HG02870 (cell line): ENCODE results near the gene MZB1.
"Not testable (repeated sequence)": the region's sequence is repeated elsewhere in the genome, so short reads cannot be mapped to it uniquely, and the experiment has no call there.

Source experiments
- ATAC-seq: cut with Tn5 transposase; IDR thresholded peaks from one replicate; pipeline ENCODE4 v1.9.1; 2021; ENCODE audit warnings: mild to moderate bottlenecking, moderate library complexity; ENCODE audit not compliant: unreplicated experiment

MZB1 gene

GRCh38 chr5:139378101-139378825 is 11.4 kb downstream of the MZB1 start:
- ATAC-seq: no peak

GRCh38 chr5:139377226-139377625 is 12.5 kb downstream of the MZB1 start:
- no peak for ATAC-seq

- ATAC-seq: no peak
Measured at GRCh38 chr5:139376364-139376763, 13.3 kb downstream of the MZB1 start.

DNA sequence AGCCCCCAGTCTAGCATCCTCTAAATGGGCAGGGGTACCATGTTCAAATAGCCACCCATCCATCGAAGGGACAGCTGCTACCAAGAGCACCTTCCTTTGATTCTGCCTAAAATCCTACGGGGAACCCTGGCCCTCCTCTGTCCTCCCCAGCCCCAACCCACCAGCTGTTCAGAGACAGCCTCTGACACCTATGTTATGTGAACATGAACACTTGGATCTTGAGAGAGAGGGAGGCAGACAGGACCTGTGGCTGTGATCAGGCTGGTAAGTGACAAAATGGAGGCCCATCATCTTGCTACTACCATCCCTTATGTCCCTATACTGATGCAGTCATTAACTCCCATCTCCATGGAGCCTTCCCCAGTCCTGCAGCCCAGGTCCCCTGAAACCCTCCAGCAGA is 14.8 kb downstream of the MZB1 start:
- no peak for ATAC-seq

DNA sequence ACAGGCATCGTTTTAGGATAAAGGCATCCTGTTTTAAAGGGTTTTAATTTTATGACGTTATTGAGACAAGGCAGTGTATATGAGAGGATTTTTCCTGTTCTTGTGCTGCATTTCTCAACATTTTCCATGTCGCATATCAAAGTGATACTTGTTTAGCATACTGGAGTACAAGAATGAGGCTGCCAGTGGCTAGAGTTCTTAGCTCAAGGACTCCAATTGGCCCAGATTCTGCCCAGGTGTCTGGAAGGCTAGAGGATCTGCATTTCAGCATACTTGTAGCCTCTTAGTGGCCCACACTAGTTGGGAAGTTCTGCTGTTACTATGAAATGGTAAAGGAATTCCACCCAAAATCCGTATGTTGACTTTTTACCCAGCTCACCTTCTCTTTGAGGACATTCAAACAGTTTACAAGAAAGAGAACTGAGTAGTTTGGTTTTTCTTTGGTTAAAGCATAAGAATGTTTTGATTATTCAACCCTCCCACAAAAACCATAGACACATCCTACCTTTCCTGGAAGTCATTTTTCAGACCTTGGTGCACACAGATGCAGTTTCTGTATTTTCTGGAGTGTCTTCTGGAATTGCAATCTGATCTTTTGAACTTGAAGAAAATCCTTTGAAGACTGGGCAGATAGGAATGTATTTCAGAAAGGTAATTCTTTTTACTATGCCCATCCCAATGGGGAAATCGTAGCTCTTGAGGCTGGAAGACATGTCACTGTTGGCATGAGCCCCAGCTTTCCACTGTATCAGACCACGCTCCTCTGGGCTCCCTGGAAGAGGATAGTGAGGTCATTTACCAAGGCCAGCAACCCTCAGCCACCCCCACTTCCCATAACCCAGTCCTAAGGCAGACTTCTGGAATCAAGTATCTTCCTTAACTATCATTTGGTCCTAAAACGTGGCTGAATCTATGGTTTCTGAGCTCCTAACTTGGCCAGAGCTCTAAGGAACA is 18.0 kb downstream of the MZB1 start:
- ATAC-seq: no peak

DNA sequence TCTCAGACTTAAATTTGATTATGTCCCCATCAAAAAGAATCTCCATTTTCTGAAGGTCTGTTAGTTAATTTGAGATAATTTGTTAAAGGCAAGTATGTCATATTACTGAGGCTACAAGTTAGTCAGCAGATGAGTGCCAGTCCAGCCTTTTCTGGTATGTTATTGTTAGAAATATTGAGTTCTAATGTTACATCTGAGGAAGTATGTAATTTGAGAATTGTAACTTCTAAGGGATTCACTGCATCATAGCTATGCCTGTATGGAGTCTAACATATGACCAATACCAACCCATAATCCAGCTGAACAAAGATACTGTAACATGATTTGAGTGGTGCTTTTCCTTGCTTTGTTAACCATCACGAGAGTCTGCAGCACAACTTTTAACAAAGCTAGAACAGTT is 20.5 kb downstream of the MZB1 start:
- no peak for ATAC-seq

DNA sequence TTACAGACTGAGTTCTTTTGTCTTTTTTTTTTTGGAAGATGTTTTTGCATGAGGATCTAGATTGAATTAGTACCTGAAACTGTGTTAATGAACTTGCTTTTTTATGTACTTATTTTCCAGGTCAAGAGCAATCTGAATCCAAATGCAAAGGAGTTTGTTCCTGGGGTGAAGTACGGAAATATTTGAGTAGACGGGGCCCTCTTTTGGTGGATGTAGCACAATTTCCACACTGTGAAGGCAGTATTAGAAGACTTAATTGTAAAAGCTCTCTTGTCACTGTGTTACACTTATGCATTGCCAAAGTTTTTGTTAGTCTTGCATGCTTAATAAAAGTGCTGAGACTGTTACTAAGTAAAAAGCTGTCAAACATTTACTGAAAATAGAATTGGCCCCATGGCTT is 21.1 kb downstream of the MZB1 start:
- no peak for ATAC-seq

DNA sequence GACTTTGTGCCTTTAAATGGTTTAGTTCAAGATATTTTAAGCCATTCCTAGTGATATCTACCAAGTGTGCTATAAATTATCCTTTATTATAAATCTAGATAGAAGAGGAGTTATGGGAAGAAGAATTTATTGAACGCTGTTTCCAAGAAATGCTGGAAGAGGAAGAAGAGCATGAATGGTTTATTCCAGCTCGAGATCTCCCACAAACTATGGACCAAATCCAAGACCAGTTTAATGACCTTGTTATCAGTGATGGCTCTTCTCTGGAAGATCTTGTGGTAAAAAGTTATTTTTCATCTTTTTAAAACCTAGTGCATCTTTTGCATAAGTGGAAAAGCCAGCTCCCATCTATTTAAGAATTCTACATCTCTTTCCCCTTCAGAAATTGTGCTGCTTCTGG is 25.2 kb downstream of the MZB1 start:
- ATAC-seq: no peak

DNA sequence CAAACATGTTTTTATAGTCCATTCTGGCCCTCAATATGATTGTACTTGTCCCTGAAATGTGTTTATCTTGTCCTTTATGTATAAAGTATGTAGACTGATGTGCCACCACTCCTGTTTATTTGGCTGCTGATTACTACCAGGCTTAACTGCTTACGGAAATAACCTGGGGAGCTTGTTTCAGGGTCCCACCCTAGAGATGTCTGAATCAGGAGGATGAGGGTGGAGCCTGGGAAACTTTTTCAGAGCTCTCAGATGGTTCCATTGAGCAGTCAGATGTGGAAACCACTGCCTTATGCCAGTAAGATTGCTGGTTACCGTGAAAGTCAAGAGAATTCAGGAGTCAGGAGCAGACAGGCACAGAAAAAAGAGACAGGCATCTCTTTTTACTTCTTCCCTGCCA is 25.8 kb downstream of the MZB1 start:
- ATAC-seq: no peak

DNA sequence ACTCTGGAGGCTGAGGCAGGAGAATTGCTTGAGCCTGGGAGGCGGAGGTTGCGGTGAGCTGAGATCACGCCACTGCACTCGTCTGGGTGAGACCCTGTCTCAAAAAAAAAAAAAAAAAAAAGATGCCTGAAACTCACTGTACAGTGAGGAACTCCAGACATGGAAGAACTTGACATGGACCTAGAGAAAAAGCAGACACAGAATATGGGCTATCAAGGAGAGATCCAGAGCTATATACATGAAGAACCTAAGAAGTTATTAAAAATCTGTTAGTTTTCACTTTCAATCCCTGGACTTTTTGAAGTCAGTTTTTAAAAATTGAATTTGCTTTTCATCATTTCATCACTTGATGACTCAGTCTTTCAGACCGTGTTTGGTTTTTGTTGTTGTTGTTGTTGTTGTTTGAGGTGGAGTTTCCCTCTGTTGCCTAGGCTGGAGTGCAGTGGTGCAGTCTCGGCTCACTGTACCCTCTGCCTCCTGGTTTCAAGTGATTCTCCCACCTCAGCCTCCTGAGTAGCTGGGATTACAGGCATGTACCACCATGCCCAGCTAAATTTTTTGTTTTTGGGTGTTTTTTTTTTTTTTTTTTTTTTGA is 27.8 kb downstream of the MZB1 start:
- ATAC-seq: no peak

GRCh38 chr5:139360384-139360783 is 29.3 kb downstream of the MZB1 start:
- no peak for ATAC-seq

GRCh38 chr5:139358064-139358463 is 31.6 kb downstream of the MZB1 start:
- no peak for ATAC-seq

GRCh38 chr5:139355900-139356299 is 33.8 kb downstream of the MZB1 start:
- not testable (repeated sequence) for ATAC-seq

DNA sequence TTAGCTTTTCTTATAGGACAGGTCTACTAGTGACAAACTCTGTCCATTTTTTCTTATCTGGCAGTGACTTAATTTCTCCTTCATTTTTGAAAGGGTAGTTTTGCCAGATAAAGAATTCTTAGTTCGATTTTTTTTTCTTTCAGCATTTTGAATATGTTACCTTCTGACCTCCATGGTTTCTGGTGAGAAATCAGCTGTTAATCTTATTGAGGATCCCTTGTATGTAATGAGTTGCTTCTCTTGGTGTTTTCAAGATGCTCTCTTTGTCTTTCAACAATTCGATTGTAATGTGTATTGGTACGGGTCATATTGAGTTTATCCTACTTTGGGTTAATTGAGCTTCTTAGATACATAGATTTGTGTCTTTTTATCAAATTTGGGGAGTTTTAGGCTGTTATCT is 35.5 kb downstream of the MZB1 start:
- ATAC-seq: no peak

GRCh38 chr5:139347863-139348262 is 41.9 kb downstream of the MZB1 start:
- ATAC-seq: not testable (repeated sequence)

DNA sequence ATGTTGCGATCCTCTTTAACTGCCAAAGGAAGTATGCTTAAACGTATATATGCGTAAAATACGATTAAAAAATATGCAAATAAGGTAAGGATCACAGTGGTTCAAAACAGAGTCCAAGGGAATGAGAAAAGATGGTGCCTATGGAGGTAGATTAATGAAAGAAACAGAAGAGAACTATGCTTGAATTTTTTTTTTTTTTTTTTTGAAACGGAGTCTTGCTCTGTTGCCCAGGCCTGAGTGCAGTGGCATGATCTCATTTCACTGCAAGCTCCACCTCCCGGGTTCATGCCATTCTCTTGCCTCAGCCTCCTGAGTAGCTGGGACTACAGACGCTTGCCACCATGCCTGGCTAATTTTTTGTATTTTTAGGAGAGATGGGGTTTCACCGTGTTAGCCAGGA is 44.3 kb downstream of the MZB1 start:
- ATAC-seq: not testable (repeated sequence)

DNA sequence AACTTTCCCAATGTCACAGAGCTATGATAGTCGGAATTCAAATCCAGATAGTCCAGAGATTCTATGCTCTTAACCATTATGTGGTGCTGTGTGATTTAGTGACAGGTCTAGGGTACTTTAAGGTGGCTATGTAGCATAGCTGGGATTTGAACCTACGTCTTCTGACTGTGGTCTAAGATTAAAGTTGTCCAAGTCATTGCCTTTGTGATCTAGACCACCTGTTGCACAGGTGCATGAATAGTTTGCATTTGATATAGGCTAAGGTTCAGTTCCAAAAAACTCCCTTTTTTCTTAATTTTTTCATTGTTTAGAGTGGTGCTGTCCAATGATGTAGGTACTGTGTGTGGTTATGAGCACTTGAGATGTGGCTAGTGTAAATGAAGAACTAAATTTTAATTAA is 45.5 kb downstream of the MZB1 start:
- ATAC-seq: no peak

- no peak for ATAC-seq
Measured at GRCh38 chr5:139343476-139343875, 46.2 kb downstream of the MZB1 start.

DNA sequence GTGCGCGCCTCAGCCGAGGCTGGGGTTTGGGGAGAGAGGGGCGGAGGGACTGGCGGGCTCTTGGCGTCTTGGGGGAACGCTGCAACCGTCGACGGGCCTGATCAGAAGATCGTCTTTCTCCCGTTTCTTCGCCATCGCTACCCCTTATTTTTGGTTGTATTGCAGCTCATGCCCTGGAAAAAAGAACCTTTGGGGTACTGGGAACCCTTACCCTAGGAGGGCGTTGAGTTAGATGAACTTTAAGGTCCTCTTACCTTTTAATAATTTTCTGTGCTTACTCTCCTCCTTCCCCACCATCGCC is 47.3 kb downstream of the MZB1 start:
- ATAC-seq: no peak

DNA sequence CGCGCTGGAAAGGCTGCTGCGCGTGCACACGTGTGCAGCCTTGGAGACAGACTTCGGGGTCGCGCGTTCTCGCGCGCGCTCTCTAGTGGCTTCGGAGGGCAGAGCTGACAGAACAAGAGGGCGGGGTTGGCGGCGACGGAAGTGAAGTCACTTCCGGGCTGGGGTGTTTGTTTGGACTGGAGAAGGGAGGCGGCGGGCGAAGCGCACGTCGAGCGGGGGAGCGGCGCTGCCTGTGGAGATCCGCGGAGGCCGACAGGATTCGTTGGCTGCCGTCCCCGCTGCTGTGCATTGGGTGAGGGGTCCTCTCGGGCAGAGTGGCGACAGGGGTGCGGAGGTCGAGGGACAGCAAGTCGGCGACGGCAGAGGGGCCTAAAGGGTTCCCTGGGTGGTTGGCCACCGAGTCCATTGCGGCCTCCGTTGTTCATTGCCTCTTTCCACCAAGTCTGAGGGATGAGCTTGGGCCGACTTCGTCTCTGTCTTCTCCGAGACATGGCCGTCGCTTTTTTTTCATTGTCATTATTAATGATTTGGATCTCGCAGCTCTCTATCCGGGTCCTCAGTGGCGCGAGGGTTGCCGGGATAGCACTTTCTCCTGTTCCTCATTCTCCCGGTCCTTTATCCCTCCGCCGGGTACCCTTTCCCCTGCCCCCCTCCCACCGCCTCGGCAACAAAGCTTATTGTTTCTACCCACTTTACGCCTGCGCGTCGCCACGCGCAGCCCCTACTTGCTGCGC is 47.9 kb downstream of the MZB1 start, which contains the start of gene PAIP2:
Gene PAIP2 (plus strand): TSS at position 166 of the 734 bp plus-strand sequence. CDS start 21,931 bp downstream, outside the sequence.
- peak; percentile 93 for ATAC-seq

- ATAC-seq: no peak
Measured at GRCh38 chr5:139341187-139341688, 48.5 kb downstream of the MZB1 start.
